ENCODE results near the gene C2CD3.

DNA sequence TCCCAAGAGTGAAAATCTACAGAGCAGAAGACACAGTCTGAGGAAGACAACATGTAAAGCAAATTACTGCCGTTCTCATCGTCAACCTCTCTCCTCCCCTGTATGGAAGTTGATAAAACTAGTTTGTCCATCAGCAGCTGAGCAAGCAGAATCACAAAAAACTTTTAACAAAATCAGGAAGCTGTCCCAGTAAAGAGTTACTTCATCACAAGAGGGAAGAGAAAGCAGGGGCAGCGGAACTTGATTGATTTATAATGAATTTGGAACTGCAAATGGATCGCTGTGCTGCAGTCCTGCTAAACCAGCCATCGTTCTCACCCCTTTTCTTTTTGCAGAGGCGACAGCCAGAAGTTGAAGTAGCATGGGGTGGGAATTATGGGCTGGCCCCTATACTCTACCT lies 148.3 kb downstream of the C2CD3 start:
- TF ChIP-seq POLR2A (IDR thresholded peaks at IDR 0.05) (no peak), POLR2AphosphoS5 (IDR thresholded peaks at IDR 0.05) (no peak)
- TF ChIP-seq, protein P1, sequence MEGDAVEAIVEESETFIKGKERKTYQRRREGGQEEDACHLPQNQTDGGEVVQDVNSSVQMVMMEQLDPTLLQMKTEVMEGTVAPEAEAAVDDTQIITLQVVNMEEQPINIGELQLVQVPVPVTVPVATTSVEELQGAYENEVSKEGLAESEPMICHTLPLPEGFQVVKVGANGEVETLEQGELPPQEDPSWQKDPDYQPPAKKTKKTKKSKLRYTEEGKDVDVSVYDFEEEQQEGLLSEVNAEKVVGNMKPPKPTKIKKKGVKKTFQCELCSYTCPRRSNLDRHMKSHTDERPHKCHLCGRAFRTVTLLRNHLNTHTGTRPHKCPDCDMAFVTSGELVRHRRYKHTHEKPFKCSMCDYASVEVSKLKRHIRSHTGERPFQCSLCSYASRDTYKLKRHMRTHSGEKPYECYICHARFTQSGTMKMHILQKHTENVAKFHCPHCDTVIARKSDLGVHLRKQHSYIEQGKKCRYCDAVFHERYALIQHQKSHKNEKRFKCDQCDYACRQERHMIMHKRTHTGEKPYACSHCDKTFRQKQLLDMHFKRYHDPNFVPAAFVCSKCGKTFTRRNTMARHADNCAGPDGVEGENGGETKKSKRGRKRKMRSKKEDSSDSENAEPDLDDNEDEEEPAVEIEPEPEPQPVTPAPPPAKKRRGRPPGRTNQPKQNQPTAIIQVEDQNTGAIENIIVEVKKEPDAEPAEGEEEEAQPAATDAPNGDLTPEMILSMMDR (IDR thresholded peaks at IDR 0.05 in 8 of 11, conservative IDR thresholded peaks at IDR 0.05 in 3 of 11), result no peak
